A549 (cell line): ENCODE results near the gene ADAMTSL3.
"Not testable (repeated sequence)": the region's sequence is repeated elsewhere in the genome, so short reads cannot be mapped to it uniquely, and the experiment has no call there.

Experiments
- BHLHE40 ChIP-seq: IDR thresholded peaks from 2 replicates; pipeline ENCODE4 v1.6.1; 2012; ENCODE audit warnings: low read depth, low read length, inconsistent platforms
- CHD2 ChIP-seq: fragments of 150-350 bp; IDR thresholded peaks from 2 replicates; pipeline ENCODE4 v1.6.1; 2014; ENCODE audit warnings: low read length; ENCODE audit not compliant: partially characterized antibody
- EHMT2 ChIP-seq: fragments of 200-600 bp; sonication (generic); IDR thresholded peaks from 2 replicates; pipeline ENCODE4 v1.6.1; 2016; ENCODE audit warnings: antibody characterized with exemption, low read depth, mild to moderate bottlenecking, moderate library complexity
- EP300 ChIP-seq, 2 experiments: fragments of >200 bp; sonication (Bioruptor Twin); formaldehyde crosslinking; IDR thresholded peaks; 2 replicates in 1 of 2; 3 replicates in 1 of 2; pipeline ENCODE4 v1.6.1; 2016 to 2017
- HMGXB4 ChIP-seq: fragments of 250-450 bp; sonication (Bioruptor Pico); IDR thresholded peaks from 2 replicates; pipeline ENCODE4 v1.5.0; 2021; ENCODE audit warnings: mild to moderate bottlenecking, moderate library complexity, borderline replicate concordance
- MAX ChIP-seq: IDR thresholded peaks from 2 replicates; pipeline ENCODE4 v1.6.1; 2012
- POLR2A ChIP-seq: IDR thresholded peaks from 2 replicates; pipeline ENCODE4 v1.6.1; 2012; ENCODE audit warnings: mild to moderate bottlenecking, low read length
- RARB ChIP-seq: fragments of 250-450 bp; sonication (Bioruptor Pico); IDR thresholded peaks from 2 replicates; pipeline ENCODE4 v1.8.0; 2021; ENCODE audit warnings: mild to moderate bottlenecking, moderate library complexity
- ZFP36 ChIP-seq: fragments of 450-650 bp; IDR thresholded peaks from 2 replicates; pipeline ENCODE4 v1.6.1; 2014; ENCODE audit warnings: borderline replicate concordance; ENCODE audit not compliant: partially characterized antibody
- TF ChIP-seq, protein P1 (sequence below): fragments of >200 bp; sonication (Bioruptor Twin); formaldehyde crosslinking; IDR thresholded peaks from 3 replicates; pipeline ENCODE4 v1.5.1; 2016
- TF ChIP-seq, protein P2 (sequence below): fragments of 250-450 bp; sonication (Bioruptor Pico); IDR thresholded peaks from 2 replicates; pipeline ENCODE4 v1.5.0; 2020; ENCODE audit warnings: low read depth, mild to moderate bottlenecking, moderate library complexity

- not testable (repeated sequence) for TF ChIP-seq MAX; EHMT2; BHLHE40; ZFP36; HMGXB4 (CRISPR knock-in tag); CHD2; RARB; EP300 (IDR thresholded peaks at IDR 0.05); POLR2A
- TF ChIP-seq, protein P1, sequence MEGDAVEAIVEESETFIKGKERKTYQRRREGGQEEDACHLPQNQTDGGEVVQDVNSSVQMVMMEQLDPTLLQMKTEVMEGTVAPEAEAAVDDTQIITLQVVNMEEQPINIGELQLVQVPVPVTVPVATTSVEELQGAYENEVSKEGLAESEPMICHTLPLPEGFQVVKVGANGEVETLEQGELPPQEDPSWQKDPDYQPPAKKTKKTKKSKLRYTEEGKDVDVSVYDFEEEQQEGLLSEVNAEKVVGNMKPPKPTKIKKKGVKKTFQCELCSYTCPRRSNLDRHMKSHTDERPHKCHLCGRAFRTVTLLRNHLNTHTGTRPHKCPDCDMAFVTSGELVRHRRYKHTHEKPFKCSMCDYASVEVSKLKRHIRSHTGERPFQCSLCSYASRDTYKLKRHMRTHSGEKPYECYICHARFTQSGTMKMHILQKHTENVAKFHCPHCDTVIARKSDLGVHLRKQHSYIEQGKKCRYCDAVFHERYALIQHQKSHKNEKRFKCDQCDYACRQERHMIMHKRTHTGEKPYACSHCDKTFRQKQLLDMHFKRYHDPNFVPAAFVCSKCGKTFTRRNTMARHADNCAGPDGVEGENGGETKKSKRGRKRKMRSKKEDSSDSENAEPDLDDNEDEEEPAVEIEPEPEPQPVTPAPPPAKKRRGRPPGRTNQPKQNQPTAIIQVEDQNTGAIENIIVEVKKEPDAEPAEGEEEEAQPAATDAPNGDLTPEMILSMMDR: not testable (repeated sequence)
- TF ChIP-seq, protein P2, sequence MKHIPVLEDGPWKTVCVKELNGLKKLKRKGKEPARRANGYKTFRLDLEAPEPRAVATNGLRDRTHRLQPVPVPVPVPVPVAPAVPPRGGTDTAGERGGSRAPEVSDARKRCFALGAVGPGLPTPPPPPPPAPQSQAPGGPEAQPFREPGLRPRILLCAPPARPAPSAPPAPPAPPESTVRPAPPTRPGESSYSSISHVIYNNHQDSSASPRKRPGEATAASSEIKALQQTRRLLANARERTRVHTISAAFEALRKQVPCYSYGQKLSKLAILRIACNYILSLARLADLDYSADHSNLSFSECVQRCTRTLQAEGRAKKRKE (CRISPR knock-in tag): not testable (repeated sequence)
Measured at GRCh38 chr15:84042434-84043056, 388.6 kb downstream of the ADAMTSL3 start.
